Measurements from ENCODE around the gene SLU7.

The SLU7 gene

GRCh38 chr5:160363660-160364395, 55.1 kb downstream of the SLU7 start:
- DNase-seq: no peak

GRCh38 chr5:160363211-160363610, 55.7 kb downstream of the SLU7 start:
- DNase-seq: no peak

- DNase-seq: no peak
Observed at GRCh38 chr5:160361624-160362228, 57.2 kb downstream of the SLU7 start.

GRCh38 chr5:160360310-160360709, 58.6 kb downstream of the SLU7 start:
- no peak for DNase-seq

GRCh38 chr5:160359816-160360215, 59.1 kb downstream of the SLU7 start:
- DNase-seq: no peak

- no peak for DNase-seq
Observed at GRCh38 chr5:160359242-160359641, 59.6 kb downstream of the SLU7 start.

GRCh38 chr5:160357861-160358411, 60.9 kb downstream of the SLU7 start:
- DNase-seq: no peak

GRCh38 chr5:160357394-160357793, 61.5 kb downstream of the SLU7 start:
- DNase-seq: no peak

- no peak for DNase-seq
Observed at GRCh38 chr5:160356550-160357347, 62.1 kb downstream of the SLU7 start.

GRCh38 chr5:160354666-160355065, 64.2 kb downstream of the SLU7 start:
- DNase-seq: no peak

- no peak for DNase-seq
Observed at GRCh38 chr5:160353379-160353778, 65.5 kb downstream of the SLU7 start.

- no peak for DNase-seq
Observed at GRCh38 chr5:160352308-160352707, 66.6 kb downstream of the SLU7 start.

All from CD4-positive, alpha-beta T cell treated with Interleukin-21 for 1 hour (primary cell).